HG03159 (cell line): ENCODE data around the gene KRT83.
"Not testable (repeated sequence)": the region's sequence is repeated elsewhere in the genome, so short reads cannot be mapped to it uniquely, and the experiment has no call there.

Source experiments
- ATAC-seq: cut with Tn5 transposase; IDR thresholded peaks from one replicate; pipeline ENCODE4 v1.9.1; 2021; ENCODE audit warnings: mild to moderate bottlenecking, moderate library complexity; ENCODE audit not compliant: unreplicated experiment

The KRT83 gene

DNA sequence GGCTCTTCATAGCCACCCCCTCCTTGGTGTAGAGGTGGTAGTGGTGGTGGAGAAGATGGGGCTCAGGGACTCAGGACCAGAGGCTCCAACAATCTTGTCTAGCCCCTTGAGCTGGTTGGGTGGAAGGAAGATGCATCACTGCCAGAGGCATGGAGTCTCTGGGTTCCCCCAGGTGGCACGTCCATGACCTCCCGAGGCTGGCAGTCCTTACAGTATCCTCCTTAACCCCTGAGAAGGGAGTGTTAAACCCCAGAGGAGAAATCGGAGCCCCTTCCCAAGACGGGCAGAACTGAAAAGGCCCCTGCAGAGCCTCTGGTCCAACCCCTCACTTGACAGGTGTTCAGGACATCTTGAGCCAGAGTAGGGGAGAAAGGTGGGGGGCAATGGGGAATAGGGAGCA is 9.1 kb downstream of the KRT83 start:
- no peak for ATAC-seq

DNA sequence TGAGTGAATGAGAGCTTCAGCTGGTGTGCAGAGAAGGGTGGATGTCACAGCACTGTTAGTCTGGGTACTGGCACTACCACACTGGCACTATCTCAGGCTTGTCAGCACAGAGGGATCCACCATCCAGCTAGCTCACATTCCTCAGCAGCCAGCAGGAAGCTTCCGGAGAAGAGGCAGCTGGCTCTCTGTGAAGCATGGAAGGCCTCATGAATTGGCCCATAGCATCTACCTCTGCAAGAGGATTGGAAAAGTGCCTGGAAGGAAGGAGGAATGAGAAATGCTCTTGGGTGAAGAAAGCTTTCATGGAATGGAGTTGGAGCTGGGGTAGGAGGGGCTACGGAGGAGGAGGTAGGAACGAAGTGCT is 9.9 kb downstream of the KRT83 start:
- ATAC-seq: no peak

DNA sequence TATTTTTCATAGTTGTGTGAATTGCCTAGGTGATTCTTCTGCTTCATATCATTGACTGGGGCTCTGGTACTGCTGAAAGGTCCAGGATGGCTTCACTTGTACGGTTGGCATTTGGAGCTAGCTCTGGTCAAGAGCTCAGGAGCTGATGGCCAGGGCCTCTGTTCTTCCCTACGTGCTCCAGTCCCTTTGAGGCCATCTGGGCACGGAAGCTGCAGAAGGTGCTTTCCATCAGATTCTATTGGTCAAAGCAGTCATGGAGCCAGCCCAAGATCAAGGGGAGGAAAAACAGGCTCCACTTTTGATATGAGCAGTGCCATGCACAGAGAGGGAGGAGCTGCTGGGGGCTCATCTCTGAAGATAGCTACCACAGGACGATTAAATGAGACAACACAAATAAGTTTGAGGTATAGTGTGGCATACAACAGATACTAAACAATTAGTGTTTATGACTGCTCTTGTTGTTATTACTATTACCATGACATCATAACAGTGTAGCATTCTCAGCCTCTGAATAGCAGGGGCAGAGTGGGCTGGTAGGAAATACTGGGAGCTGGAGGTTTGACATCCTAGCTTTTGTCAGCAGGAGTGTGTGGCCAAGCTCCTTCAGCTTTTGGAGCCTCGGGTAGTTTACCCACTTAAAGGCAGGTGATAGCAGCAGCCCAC is 10.4 kb downstream of the KRT83 start:
- ATAC-seq: no peak

DNA sequence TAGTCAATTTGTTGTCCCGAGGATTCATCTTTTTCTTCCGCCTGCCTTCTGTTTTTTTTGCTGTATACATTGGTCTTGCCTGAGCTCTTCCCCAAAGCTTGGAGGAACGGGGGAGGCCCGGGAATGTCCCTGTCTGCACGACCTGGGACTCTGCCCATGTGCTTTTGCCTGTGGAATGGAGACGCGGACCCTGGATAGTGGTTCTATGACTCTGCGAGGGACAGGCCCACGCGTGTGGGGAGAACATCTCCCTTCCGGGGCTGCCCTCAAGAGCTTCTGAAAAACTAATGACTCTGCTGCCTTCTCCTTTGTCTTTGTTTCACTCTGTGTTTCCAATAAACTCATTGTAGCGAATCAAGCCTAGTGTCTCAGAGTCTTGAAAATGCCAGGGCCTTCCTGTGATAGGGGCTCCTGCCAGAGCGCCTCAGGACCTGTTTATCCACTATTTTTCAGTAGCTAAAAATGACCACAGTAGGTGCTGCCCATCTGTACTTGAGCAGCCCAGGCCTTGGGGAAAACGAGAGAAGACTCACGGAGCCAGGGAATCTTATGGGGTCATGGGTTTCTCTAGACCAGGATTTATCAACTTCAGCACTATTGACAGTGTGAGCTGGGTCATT is 12.3 kb downstream of the KRT83 start:
- no peak for ATAC-seq

- peak; percentile 55 for ATAC-seq
These were observed 13.1 kb downstream of the KRT83 start for GRCh38 chr12:52307836-52308805.

GRCh38 chr12:52306731-52307130 is 14.5 kb downstream of the KRT83 start:
- no peak for ATAC-seq

DNA sequence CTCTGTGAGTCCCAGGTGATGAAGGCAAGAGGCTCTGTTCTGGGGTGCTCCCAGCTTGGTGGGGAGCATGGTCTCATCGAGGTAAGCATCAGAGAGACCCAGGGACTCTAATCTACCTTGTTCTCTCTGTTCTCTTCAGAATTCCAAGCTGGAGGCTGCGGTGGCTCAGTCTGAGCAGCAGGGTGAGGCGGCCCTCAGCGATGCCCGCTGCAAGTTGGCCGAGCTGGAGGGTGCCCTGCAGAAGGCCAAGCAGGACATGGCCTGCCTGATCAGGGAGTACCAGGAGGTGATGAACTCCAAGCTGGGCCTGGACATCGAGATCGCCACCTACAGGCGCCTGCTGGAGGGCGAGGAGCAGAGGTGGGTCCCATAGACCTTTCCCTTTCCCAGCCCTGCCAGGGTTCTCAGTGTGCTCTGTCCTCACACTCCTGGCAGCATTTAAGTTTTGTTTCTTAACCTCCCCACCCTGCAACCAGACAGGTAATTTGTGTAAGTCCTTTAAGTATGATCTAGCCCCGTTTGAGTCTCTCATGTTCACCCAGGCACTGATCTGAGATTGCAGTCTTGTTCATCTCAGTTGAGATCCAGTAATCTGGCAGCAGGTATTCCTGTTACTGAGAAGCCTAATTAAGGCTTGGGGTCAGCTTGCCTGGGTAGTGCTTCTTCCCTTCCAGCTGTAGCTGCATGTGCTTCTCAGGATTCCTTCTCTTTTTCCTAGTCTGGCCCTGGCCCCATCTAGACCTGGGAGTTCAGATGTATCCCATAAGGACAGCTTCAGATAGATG is 15.1 kb downstream of the KRT83 start:
- ATAC-seq: no peak

- peak; percentile 79 for ATAC-seq
These were observed 16.2 kb downstream of the KRT83 start for GRCh38 chr12:52304941-52305411.

- not testable (repeated sequence) for ATAC-seq
These were observed 18.8 kb downstream of the KRT83 start for GRCh38 chr12:52302242-52302914.

DNA sequence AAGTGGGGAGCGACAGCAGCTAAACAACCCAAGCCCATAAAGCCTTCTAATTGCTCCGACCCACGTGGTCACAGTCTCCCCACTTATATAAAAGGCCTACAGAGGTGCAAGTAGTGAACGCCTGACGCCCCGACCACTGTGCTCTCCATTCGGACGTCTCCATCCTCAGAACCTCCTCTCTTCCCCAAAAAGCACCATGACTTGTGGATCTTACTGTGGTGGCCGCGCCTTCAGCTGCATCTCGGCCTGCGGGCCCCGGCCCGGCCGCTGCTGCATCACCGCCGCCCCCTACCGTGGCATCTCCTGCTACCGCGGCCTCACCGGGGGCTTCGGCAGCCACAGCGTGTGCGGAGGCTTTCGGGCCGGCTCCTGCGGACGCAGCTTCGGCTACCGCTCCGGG is 19.5 kb downstream of the KRT83 start:
- ATAC-seq: not testable (repeated sequence)

- no peak for ATAC-seq
These were observed 20.2 kb downstream of the KRT83 start for GRCh38 chr12:52300796-52301691.

GRCh38 chr12:52298677-52299190 is 22.5 kb downstream of the KRT83 start:
- no peak for ATAC-seq

DNA sequence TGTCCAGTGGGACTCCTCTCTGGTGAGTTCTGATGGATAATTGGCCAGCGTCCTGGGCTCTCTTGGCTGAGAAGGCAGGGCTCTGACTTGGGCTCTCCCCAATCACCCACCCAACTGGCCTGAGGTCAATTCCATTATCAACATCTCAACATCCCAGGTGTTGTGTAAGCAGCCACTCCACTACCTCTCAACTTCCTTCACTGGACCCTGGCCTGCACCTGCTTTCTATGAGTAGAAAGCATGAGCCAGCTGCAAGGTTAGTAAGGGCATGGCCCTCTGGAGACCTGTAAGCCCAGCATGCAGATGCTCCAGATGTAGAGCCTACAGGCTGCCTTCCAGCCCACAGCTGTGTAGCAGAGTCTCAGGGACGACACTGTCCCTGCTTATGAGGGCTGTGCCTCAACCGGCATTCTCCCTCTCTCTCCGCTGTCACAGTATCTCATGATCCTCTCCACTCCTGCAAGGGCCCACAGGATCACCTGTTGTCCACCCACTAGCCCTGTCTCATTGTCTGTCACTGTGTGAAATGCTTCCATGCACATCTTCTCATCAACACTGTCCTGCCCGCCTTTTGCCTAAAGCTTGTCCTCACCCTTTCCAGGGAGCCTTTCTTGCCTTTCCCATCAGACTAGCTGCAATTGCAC is 24.5 kb downstream of the KRT83 start:
- no peak for ATAC-seq

DNA sequence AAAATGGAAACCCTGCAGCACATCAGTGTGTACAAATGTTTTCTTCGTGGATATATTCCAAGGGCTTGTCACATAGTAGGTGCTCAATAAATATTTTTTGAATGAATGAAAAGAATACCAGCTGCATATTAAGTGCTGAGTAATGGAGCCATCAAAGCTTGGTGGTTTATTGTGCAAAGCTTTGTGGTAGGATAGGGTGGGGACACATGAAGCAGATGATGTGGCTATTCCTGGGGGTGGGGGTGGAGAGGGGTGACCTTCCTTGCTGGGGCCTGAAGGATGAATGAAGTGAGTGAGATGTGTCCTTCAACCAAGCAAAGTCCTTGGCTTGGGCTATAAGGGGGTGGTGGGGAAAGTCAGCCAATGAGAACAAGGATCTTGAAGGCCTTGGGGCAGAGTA is 25.5 kb downstream of the KRT83 start:
- no peak for ATAC-seq

DNA sequence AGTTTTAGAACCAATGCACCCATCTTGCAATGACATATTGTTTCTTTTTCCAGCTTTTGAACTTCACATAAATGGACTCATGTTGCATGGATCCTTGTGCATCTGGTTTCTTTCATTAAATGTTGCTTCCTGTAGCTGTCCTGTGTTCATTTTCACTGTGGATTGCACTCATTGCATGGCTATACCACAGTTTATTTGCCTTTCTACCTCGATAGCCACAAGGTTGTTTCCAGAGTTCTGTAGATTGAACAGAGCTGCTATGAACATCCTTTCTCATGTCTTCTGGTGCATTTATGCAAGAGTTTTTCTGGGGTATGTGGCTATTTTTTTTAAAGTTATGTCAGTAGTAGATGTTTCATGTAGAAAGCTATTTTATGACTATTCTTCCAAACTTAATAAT is 26.4 kb downstream of the KRT83 start:
- ATAC-seq: no peak

- no peak for ATAC-seq
These were observed 27.3 kb downstream of the KRT83 start for GRCh38 chr12:52293926-52294325.

GRCh38 chr12:52291267-52291935 is 29.8 kb downstream of the KRT83 start, which contains the start of gene KRT81:
TSS of gene KRT81 (minus strand) at chr12:52291534. CDS start at chr12:52291465, 69 bp downstream.
- no peak for ATAC-seq
